ENCODE measurements around the gene ONECUT3.

- TF ChIP-seq GABPA (IDR thresholded peaks at IDR 0.05; ENCODE audit: low read depth): no peak
- no peak for TF ChIP-seq CTCF (IDR thresholded peaks at IDR 0.05; ENCODE audit: insufficient read depth, low read length)
- TF ChIP-seq SPI1 (IDR thresholded peaks at IDR 0.05; ENCODE audit: borderline replicate concordance, low read depth): no peak
- TF ChIP-seq POLR2AphosphoS5 (IDR thresholded peaks at IDR 0.05; ENCODE audit: low read depth): no peak
- TF ChIP-seq REST (IDR thresholded peaks at IDR 0.05; ENCODE audit: insufficient replicate concordance, low read depth): no peak
These were observed 52.3 kb downstream of the ONECUT3 start for GRCh38 chr19:1805401-1806183.
